Psoas muscle (tissue), 8 donors: Measurements from ENCODE around the gene NDUFA8. TPM values are rescaled to one million over a fixed set of nuclear protein-coding genes. Genes with fewer than 3 reads are reported as not detected.

Experiments used
- ATAC-seq, 4 donors: fragments of 200-7000 bp; cut with Tn5 transposase; one replicate each; pipeline ENCODE4 v1.9.1; 2020; ENCODE audit warnings: moderate library complexity in 3 of 4, mild to moderate bottlenecking in 2 of 4
- DNase-seq, 2 donors: peaks; one replicate each; pipeline ENCODE4 v3.0.0-alpha.2; 2020
- H3K27ac ChIP-seq: fragments of 200-600 bp; one replicate; pipeline ENCODE4 v1.8.0; 2022
- H3K27me3 ChIP-seq, 3 donors: fragments of 200-600 bp in 1 of 3; one replicate each; pipeline versions ENCODE4 v1.6.1 to v1.8.0; 2013 to 2022; ENCODE audit warnings: low read length in 2 of 3, mild to moderate bottlenecking in 2 of 3, moderate library complexity in 1 of 3; ENCODE audit not compliant: insufficient read depth in 3 of 3
- H3K36me3 ChIP-seq, 2 donors: fragments of 200-600 bp in 1 of 2; one replicate each; pipeline versions ENCODE4 v1.6.1 to v1.8.0; 2013 to 2022; ENCODE audit warnings: low read depth in 1 of 2, mild to moderate bottlenecking in 1 of 2, moderate library complexity in 1 of 2; ENCODE audit not compliant: insufficient read depth in 1 of 2
- H3K4me1 ChIP-seq: fragments of 200-600 bp; one replicate; pipeline ENCODE4 v1.8.0; 2022
- H3K4me3 ChIP-seq: fragments of 200-600 bp; one replicate; pipeline ENCODE4 v1.8.0; 2022; ENCODE audit warnings: mild to moderate bottlenecking
- H3K9me3 ChIP-seq: fragments of 200-600 bp; one replicate; pipeline ENCODE4 v1.8.0; 2022
- CTCF ChIP-seq: fragments of 200-600 bp; IDR thresholded peaks from one replicate; pipeline ENCODE4 v1.8.0; 2022; ENCODE audit warnings: antibody characterized with exemption
- WGBS, 3 donors: extraction: QIAGEN DNeasy Blood & Tissue Kit; methylation state at CpG; one replicate each; pipeline versions ENCODE4 v1.1.6 to v1.1.7; 2013; 5-methylcytosine and 5-hydroxymethylcytosine counted together
- intact Hi-C, 2 donors: fragments of 100-400 bp; cut with DNase I; formaldehyde crosslinking; loops; one replicate each; pipeline versions ENCODE4 v1.11.0 to v1.14.2; 2022
- polyA plus RNA-seq, 3 donors: library from polyadenylated mRNA; stranded (reverse); fragments of 200-250 nt; gene quantifications; one replicate each; pipeline ENCODE4 v1.2.3, GENCODE V29; 2013
- total RNA-seq, 4 donors: library from RNA; stranded (reverse); fragmentation: NEBNext Ultra II Directional in 2 of 4; extraction: Animal tissue kit (Norgen Biotek cat#: 25700) in 2 of 4; gene quantifications; one replicate each; pipeline versions ENCODE4 v1.2.1 to v1.2.4, GENCODE V29; 2021 to 2023
- donor health status: healthy with polysubstance abuse.
- donor health status: DM: no; HTN: no; CAD: no; lungs with moderate emphysema.
- donor health status: Bipolar disorder and iron deficiency.
- donor health status: healthy.
- donor health status: DM: yes; HTN: yes; CAD: no.
- donor health status: DM: no; HTN: no; CAD: no.
- donor health status: DM: no; HTN: no; CAD: no.
- donor health status: DM: yes; HTN: yes; CAD: no.

The NDUFA8 gene
- total and polyA plus RNA-seq, 7 donors = 78.9 to 257 (median 148) TPM

- intact Hi-C loops = no loop called here
- Histone ChIP-seq H3K4me1 (no peaks in the 10 kb centered on the region), H3K27me3 (peaks cover 0 to 16% (median 5%) of the 10 kb centered on the region in 3 donors), H3K4me3 (no peak overlapping the region), H3K27ac (no peak overlapping the region), H3K9me3 (no peaks in the 10 kb centered on the region), H3K36me3 (no peaks in the 10 kb centered on the region)
- DNase-seq (no peak), ATAC-seq (no peak)
- 81 to 89% (median 82%) methylated on average over 2 of the region's 2 CpGs for WGBS, 3 donors
- TF ChIP-seq CTCF = no peak
These were observed 20.1 kb upstream of the NDUFA8 start for GRCh38 chr9:122179690-122180074.

- ATAC-seq = no peak
- H3K4me1 ChIP-seq = no peaks in the 10 kb centered on the region
- peaks cover 0 to 20% (median 5%) of the 10 kb centered on the region in 3 donors for H3K27me3 ChIP-seq
- H3K4me3 ChIP-seq = no peak overlapping the region
- H3K36me3 ChIP-seq = no peaks in the 10 kb centered on the region
- intact Hi-C loops = no loop called here
- H3K9me3 ChIP-seq = no peaks in the 10 kb centered on the region
- no peak for DNase-seq
- no peak overlapping the region for H3K27ac ChIP-seq
- TF ChIP-seq CTCF = no peak
- WGBS, 3 donors = 51 to 76% (median 69%) methylated on average over 5 of the region's 5 CpGs
These were observed 19.6 kb upstream of the NDUFA8 start for GRCh38 chr9:122179054-122179689.

GRCh38 chr9:122176916-122177315 lies 17.3 kb upstream of the NDUFA8 start:
- no peaks in the 10 kb centered on the region for H3K36me3 ChIP-seq
- 49 to 71% (median 70%) methylated on average over 2 of the region's 2 CpGs for WGBS, 3 donors
- peaks cover 2 to 14% (median 3%) of the 10 kb centered on the region in 3 donors for H3K27me3 ChIP-seq
- ATAC-seq = no peak
- no peaks in the 10 kb centered on the region for H3K9me3 ChIP-seq
- no peak overlapping the region for H3K4me3 ChIP-seq
- no peaks in the 10 kb centered on the region for H3K4me1 ChIP-seq
- intact Hi-C loops = no loop called here
- DNase-seq = no peak
- no peak overlapping the region for H3K27ac ChIP-seq
- no peak for TF ChIP-seq CTCF

GRCh38 chr9:122173670-122174069 lies 14.1 kb upstream of the NDUFA8 start:
- 69 to 78% (median 70%) methylated on average over 3 of the region's 3 CpGs for WGBS, 3 donors
- ATAC-seq (no peak), DNase-seq (no peak)
- Histone ChIP-seq H3K36me3 (no peaks in the 10 kb centered on the region), H3K4me1 (no peaks in the 10 kb centered on the region), H3K9me3 (no peaks in the 10 kb centered on the region), H3K4me3 (no peak overlapping the region), H3K27ac (no peak overlapping the region), H3K27me3 (peaks cover 2 to 10% (median 3%) of the 10 kb centered on the region in 3 donors)
- TF ChIP-seq CTCF = no peak
- intact Hi-C loops = no loop called here

GRCh38 chr9:122172131-122172530 lies 12.6 kb upstream of the NDUFA8 start:
- H3K27ac ChIP-seq = no peak overlapping the region
- no peaks in the 10 kb centered on the region for H3K36me3 ChIP-seq
- ATAC-seq (no peak), DNase-seq (no peak)
- intact Hi-C loops = no loop called here
- no peaks in the 10 kb centered on the region for H3K9me3 ChIP-seq
- H3K4me3 ChIP-seq = no peak overlapping the region
- 67 to 72% (median 69%) methylated on average over 7 of the region's 7 CpGs for WGBS, 3 donors
- no peaks in the 10 kb centered on the region for H3K4me1 ChIP-seq
- no peak for TF ChIP-seq CTCF
- peaks cover 0 to 10% (median 2%) of the 10 kb centered on the region in 3 donors for H3K27me3 ChIP-seq
